Body of pancreas (tissue), 4 donors: ENCODE data around the gene THTPA. TPM values are rescaled to one million over a fixed set of nuclear protein-coding genes. Genes with fewer than 3 reads are reported as not detected.

ENCODE experiments used
- ATAC-seq: fragments of 150-250 bp; one replicate; pipeline ENCODE4 v1.9.1; 2016
- DNase-seq, 4 donors: peaks; one replicate each; pipeline ENCODE4 v3.0.0-alpha.2; 2019
- H3K27ac ChIP-seq, 4 donors: fragments of 200-600 bp; sonication (generic); 1 replicate in 3 of 4; 2 replicates in 1 of 4; pipeline versions ENCODE4 v1.5.1 to v1.6.1; 2016 to 2019; ENCODE audit warnings: mild to moderate bottlenecking in 1 of 4, mixed read lengths in 1 of 4, moderate library complexity in 1 of 4
- H3K27me3 ChIP-seq, 2 donors: fragments of 200-600 bp; sonication (generic); one replicate each; pipeline ENCODE4 v1.6.0; 2016; ENCODE audit warnings: mild to moderate bottlenecking in 1 of 2
- H3K36me3 ChIP-seq, 2 donors: fragments of 200-600 bp; sonication (generic); replicated peaks in 1 of 2; 2 replicates each; pipeline ENCODE4 v1.5.1; 2016; ENCODE audit warnings: low read depth in 2 of 2; ENCODE audit not compliant: insufficient read depth in 1 of 2
- H3K4me1 ChIP-seq: fragments of 200-600 bp; sonication (generic); one replicate; pipeline ENCODE4 v1.6.0; 2016
- H3K4me3 ChIP-seq, 2 donors: fragments of 200-600 bp; sonication (generic); 1 replicate in 1 of 2; 2 replicates in 1 of 2; pipeline ENCODE4 v1.5.1; 2016 to 2019
- H3K9me3 ChIP-seq, 3 donors: fragments of 200-600 bp; sonication (generic); 1 replicate in 2 of 3; 2 replicates in 1 of 3; pipeline ENCODE4 v1.5.1; 2016
- POLR2A ChIP-seq, 3 donors: fragments of 450-650 bp; IDR thresholded peaks; one replicate each; pipeline ENCODE4 v1.6.1; 2016; ENCODE audit warnings: antibody characterized with exemption in 3 of 3, mild to moderate bottlenecking in 2 of 3
- WGBS, 2 donors: methylation state at CpG; one replicate each; pipeline ENCODE4 v1.1.5; 2017; 5-methylcytosine and 5-hydroxymethylcytosine counted together
- intact Hi-C: fragments of 100-400 bp; cut with DNase I; formaldehyde crosslinking; loops from one replicate; pipeline ENCODE4 v1.15.1; 2023
- total RNA-seq, 2 donors: library from RNA; depleted of rRNA; stranded (reverse); fragments of >200 nt; gene quantifications; one replicate each; pipeline ENCODE4 v1.1.0, GENCODE V29; 2016
- TF ChIP-seq, protein P1 (sequence below), 7 experiments: fragments of 450-650 bp in 4 of 7; fragments of 200-600 bp in 3 of 7; sonication (generic) in 3 of 7; IDR thresholded peaks; one replicate each; pipeline ENCODE4 v1.5.1; 2016 to 2019; ENCODE audit warnings: antibody characterized with exemption in 7 of 7

Gene THTPA
- total RNA-seq, 2 donors from 2014 or later, result 11.7 to 43.2 TPM

DNA sequence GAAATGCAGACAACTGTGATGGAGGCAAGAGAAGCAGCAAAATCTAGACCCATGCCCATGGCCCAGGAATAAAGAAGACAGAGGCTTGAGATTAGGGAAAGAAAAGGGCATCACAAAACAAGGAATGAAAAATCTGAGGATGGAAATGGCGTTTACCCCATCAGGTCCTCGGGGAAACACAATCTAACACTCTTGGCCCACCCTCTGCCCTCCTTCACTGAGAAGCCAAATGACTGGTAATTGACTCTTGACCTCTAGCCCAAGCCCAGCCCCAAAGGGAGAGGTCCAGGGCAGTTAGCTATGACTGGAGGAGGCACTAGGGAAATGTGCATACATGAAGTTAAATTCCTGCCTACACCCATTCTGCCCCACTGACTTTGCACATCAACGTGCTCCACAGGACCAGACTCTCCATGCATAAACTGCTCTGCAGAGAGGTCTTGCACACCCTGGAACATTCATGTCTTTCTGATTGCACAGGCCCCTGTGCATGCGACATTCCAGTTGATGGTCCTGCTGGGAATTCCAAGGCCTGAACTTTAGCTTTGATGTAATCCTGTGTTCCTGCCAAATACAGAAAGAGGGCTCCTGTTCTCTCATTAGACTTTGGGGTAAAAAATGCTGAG, 10.2 kb upstream of the THTPA start:
- H3K9me3 ChIP-seq, result no peaks in the 10 kb centered on the region
- peaks cover 6% of the 10 kb centered on the region for H3K4me1 ChIP-seq
- H3K4me3 ChIP-seq, result no peak overlapping the region
- no peaks in the 10 kb centered on the region for H3K27me3 ChIP-seq
- WGBS, 2 donors, result 65 to 82% methylated on average over 4 of the region's 4 CpGs
- TF ChIP-seq, protein P1, sequence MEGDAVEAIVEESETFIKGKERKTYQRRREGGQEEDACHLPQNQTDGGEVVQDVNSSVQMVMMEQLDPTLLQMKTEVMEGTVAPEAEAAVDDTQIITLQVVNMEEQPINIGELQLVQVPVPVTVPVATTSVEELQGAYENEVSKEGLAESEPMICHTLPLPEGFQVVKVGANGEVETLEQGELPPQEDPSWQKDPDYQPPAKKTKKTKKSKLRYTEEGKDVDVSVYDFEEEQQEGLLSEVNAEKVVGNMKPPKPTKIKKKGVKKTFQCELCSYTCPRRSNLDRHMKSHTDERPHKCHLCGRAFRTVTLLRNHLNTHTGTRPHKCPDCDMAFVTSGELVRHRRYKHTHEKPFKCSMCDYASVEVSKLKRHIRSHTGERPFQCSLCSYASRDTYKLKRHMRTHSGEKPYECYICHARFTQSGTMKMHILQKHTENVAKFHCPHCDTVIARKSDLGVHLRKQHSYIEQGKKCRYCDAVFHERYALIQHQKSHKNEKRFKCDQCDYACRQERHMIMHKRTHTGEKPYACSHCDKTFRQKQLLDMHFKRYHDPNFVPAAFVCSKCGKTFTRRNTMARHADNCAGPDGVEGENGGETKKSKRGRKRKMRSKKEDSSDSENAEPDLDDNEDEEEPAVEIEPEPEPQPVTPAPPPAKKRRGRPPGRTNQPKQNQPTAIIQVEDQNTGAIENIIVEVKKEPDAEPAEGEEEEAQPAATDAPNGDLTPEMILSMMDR (IDR thresholded peaks at IDR 0.05), result no peak
- TF ChIP-seq POLR2A (IDR thresholded peaks at IDR 0.05), result no peak
- no peak overlapping the region for H3K27ac ChIP-seq
- DNase-seq (no peak), ATAC-seq (no peak)
- H3K36me3 ChIP-seq, result no peaks in the 10 kb centered on the region
- intact Hi-C loops, result no loop called here

GRCh38 chr14:23546450-23547035, 9.5 kb upstream of the THTPA start:
- Histone ChIP-seq H3K27ac (no peak overlapping the region), H3K4me1 (peaks cover 9% of the 10 kb centered on the region), H3K4me3 (no peak overlapping the region), H3K27me3 (no peaks in the 10 kb centered on the region), H3K9me3 (no peaks in the 10 kb centered on the region), H3K36me3 (no peaks in the 10 kb centered on the region)
- DNase-seq, result no peak
- 60 to 63% methylated on average over 10 of the region's 10 CpGs for WGBS, 2 donors
- no peak for TF ChIP-seq POLR2A (IDR thresholded peaks at IDR 0.05)
- TF ChIP-seq, protein P1 (IDR thresholded peaks at IDR 0.05), result no peak
- no peak for ATAC-seq
- intact Hi-C loops, result no loop called here

DNA sequence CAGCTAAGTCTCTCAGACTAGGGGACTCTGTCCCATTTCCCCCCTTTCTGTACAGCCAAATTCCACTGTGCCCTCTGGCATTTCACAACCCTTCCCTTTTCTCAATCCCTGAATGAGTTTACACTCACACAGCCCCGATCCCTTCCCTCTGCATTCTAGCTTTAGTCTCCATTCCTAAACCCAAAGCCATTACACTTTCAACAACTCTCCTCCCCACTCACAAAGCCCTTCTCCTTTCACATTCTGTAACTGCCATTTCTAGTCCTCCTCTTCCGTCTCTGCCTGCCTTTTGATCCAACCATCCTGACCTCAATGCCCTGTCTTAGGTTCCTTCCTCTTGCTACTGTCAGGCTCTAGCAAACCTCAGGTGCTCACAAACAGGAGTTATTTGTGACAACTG, 8.1 kb upstream of the THTPA start:
- no peak for TF ChIP-seq POLR2A (IDR thresholded peaks at IDR 0.05)
- TF ChIP-seq, protein P1 (IDR thresholded peaks at IDR 0.05), result no peak
- no peaks in the 10 kb centered on the region for H3K27me3 ChIP-seq
- H3K4me3 ChIP-seq, result no peak overlapping the region
- H3K36me3 ChIP-seq, result no peaks in the 10 kb centered on the region
- intact Hi-C loops, result no loop called here
- WGBS, 2 donors, result 72 to 93% methylated on average over 2 of the region's 2 CpGs
- no peaks in the 10 kb centered on the region for H3K9me3 ChIP-seq
- ATAC-seq (no peak), DNase-seq (no peak)
- peaks cover 16% of the 10 kb centered on the region for H3K4me1 ChIP-seq
- no peak overlapping the region for H3K27ac ChIP-seq

DNA sequence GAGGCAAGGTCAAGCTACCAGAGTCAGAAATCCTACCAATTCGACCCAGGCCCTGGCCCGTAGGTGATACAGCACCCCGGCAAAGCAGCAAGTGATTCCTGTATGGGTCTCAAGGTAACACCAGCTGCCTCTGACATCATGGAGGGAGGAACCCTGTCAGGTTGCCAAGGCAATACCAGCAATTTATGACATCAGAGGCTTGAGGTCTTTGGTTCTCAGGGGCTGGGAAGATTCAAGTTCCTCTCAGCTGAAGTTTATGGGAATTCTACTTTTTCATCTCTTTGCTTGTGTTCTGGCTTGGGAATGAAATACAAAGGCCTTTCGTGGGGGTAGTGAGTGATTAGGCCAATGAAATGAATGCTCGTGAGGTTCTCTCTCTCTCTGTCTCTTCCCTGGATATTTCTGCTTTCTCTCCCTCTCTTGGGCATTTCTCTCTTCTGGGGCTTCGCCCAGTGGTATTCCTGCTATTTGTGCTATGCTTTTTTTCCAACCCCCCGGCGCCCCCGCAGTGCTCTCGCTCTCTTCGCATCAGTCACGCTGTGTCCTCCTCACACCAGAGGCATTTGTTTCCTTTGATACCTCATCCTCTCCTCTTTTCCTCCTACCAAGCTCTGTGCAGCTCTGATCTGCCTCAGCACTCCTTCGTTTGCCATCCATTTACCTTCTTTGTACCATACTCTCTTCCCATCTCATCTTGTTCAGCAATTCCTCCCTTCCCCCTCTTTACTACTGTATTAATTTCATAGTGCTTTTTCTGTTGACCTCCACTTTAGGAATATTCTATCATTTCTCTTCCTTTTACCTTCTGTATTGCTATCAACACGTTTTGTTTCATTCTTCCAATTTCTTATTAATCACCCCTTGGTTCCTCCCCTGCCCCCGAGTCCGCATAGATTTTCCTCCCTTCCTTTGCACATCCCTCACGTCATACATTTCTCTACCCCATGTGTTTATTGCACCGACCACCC, 7.4 kb upstream of the THTPA start:
- Histone ChIP-seq H3K27ac (no peak overlapping the region), H3K36me3 (no peaks in the 10 kb centered on the region), H3K4me3 (no peak overlapping the region), H3K9me3 (no peaks in the 10 kb centered on the region), H3K27me3 (no peaks in the 10 kb centered on the region), H3K4me1 (peaks cover 16% of the 10 kb centered on the region)
- ATAC-seq, result no peak
- intact Hi-C loops, result no loop called here
- WGBS, 2 donors, result 64 to 65% methylated on average over 18 of the region's 18 CpGs
- TF ChIP-seq, protein P1 (IDR thresholded peaks at IDR 0.05), result no peak
- no peak for TF ChIP-seq POLR2A (IDR thresholded peaks at IDR 0.05)
- DNase-seq, result no peak
